IMR-90 (cell line): Measurements from ENCODE around the gene NFIA.

Source experiments
- BHLHE40 ChIP-seq: fragments of 150-350 bp; IDR thresholded peaks from 2 replicates; pipeline ENCODE4 v1.6.1; 2016; ENCODE audit warnings: mild to moderate bottlenecking, low read depth, low read length
- CEBPB ChIP-seq: IDR thresholded peaks from 2 replicates; pipeline ENCODE4 v1.6.1; 2012; ENCODE audit warnings: low read depth, low read length, improper control_type of control experiment
- CHD1 ChIP-seq: IDR thresholded peaks from 2 replicates; pipeline ENCODE4 v1.6.1; 2012; ENCODE audit warnings: low read depth, low read length, improper control_type of control experiment
- CTCF ChIP-seq: conservative IDR thresholded peaks from 2 replicates; pipeline ENCODE4 v1.5.1; 2012; ENCODE audit warnings: mild to moderate bottlenecking, low read depth, low read length, improper control_type of control experiment
- MAZ ChIP-seq: IDR thresholded peaks from 2 replicates; pipeline ENCODE4 v1.6.1; 2012; ENCODE audit warnings: low read depth, mild to moderate bottlenecking, low read length, improper control_type of control experiment, moderate library complexity, borderline replicate concordance
- MXI1 ChIP-seq: IDR thresholded peaks from 2 replicates; pipeline ENCODE4 v1.6.1; 2012; ENCODE audit warnings: low read depth, mild to moderate bottlenecking, low read length, moderate library complexity, borderline replicate concordance
- NFE2L2 ChIP-seq: fragments of 150-350 bp; IDR thresholded peaks from 2 replicates; pipeline ENCODE4 v1.6.1; 2016; ENCODE audit warnings: low read depth, mild to moderate bottlenecking, low read length
- POLR2A ChIP-seq: IDR thresholded peaks from 2 replicates; pipeline ENCODE4 v1.6.1; 2012; ENCODE audit warnings: mild to moderate bottlenecking, low read depth, low read length
- RAD21 ChIP-seq: IDR thresholded peaks from 2 replicates; pipeline ENCODE4 v1.6.1; 2012; ENCODE audit warnings: low read length, improper control_type of control experiment
- RCOR1 ChIP-seq: IDR thresholded peaks from 2 replicates; pipeline ENCODE4 v1.6.1; 2012; ENCODE audit warnings: mild to moderate bottlenecking, low read length, improper control_type of control experiment; ENCODE audit not compliant: insufficient replicate concordance
- RFX5 ChIP-seq: IDR thresholded peaks from 2 replicates; pipeline ENCODE4 v1.8.0; 2012; ENCODE audit warnings: low read depth, mild to moderate bottlenecking, low read length, moderate library complexity
- SMC3 ChIP-seq: fragments of 150-350 bp; IDR thresholded peaks from 2 replicates; pipeline ENCODE4 v1.6.1; 2016; ENCODE audit warnings: low read depth, mild to moderate bottlenecking, antibody characterized with exemption, low read length, moderate library complexity
- USF2 ChIP-seq: fragments of 150-350 bp; IDR thresholded peaks from 2 replicates; pipeline ENCODE4 v1.6.1; 2017; ENCODE audit warnings: mild to moderate bottlenecking, antibody characterized with exemption, low read length, low read depth

GRCh38 chr1:61397935-61398334 is 315.6 kb downstream of the NFIA start:
- TF ChIP-seq POLR2A (no peak), CTCF (no peak), SMC3 (no peak), RCOR1 (no peak), CEBPB (no peak), USF2 (no peak), BHLHE40 (no peak), MAZ (no peak), RAD21 (no peak), CHD1 (no peak), RFX5 (no peak), NFE2L2 (no peak), MXI1 (no peak)
